Measurements from ENCODE around the gene FOXP1.
A peak's percentile ranks its signal among the peaks of the same experiment; 100 is the strongest.

Gene FOXP1

GRCh38 chr3:71393745-71394144 is 189.8 kb downstream of the FOXP1 start:
- DNase-seq = no peak

GRCh38 chr3:71393093-71393492 is 190.4 kb downstream of the FOXP1 start:
- no peak for DNase-seq

GRCh38 chr3:71392251-71392650 is 191.3 kb downstream of the FOXP1 start:
- no peak for DNase-seq

GRCh38 chr3:71391361-71391760 is 192.2 kb downstream of the FOXP1 start:
- DNase-seq = no peak

- DNase-seq = peak; percentile 71
Observed at GRCh38 chr3:71389911-71390573, 193.5 kb downstream of the FOXP1 start.

- DNase-seq = no peak
Observed at GRCh38 chr3:71389191-71389590, 194.3 kb downstream of the FOXP1 start.

GRCh38 chr3:71388535-71389120 is 194.9 kb downstream of the FOXP1 start:
- no peak for DNase-seq

- DNase-seq = no peak
Observed at GRCh38 chr3:71387586-71387985, 195.9 kb downstream of the FOXP1 start.

- no peak for DNase-seq
Observed at GRCh38 chr3:71384837-71385716, 198.5 kb downstream of the FOXP1 start.

- no peak for DNase-seq
Observed at GRCh38 chr3:71384388-71384787, 199.1 kb downstream of the FOXP1 start.

- DNase-seq = no peak
Observed at GRCh38 chr3:71380096-71380495, 203.4 kb downstream of the FOXP1 start.

GRCh38 chr3:71378509-71378908 is 205.0 kb downstream of the FOXP1 start:
- no peak for DNase-seq

- no peak for DNase-seq
Observed at GRCh38 chr3:71376911-71377310, 206.6 kb downstream of the FOXP1 start.

GRCh38 chr3:71376503-71376902 is 207.0 kb downstream of the FOXP1 start:
- no peak for DNase-seq

- no peak for DNase-seq
Observed at GRCh38 chr3:71374582-71374981, 208.9 kb downstream of the FOXP1 start.

GRCh38 chr3:71372911-71373637 is 210.5 kb downstream of the FOXP1 start:
- DNase-seq = no peak

- no peak for DNase-seq
Observed at GRCh38 chr3:71372241-71372768, 211.2 kb downstream of the FOXP1 start.

- DNase-seq = no peak
Observed at GRCh38 chr3:71371282-71371681, 212.2 kb downstream of the FOXP1 start.

- no peak for DNase-seq
Observed at GRCh38 chr3:71370467-71370866, 213.1 kb downstream of the FOXP1 start.

GRCh38 chr3:71369701-71370391 is 213.7 kb downstream of the FOXP1 start:
- DNase-seq = no peak

GRCh38 chr3:71366988-71367604 is 216.4 kb downstream of the FOXP1 start:
- DNase-seq = no peak

All from right forelimb (tissue), 1 donor.